Kidney (tissue), 14 donors: Measurements from ENCODE around the gene TSHZ2. TPM values are rescaled to one million over a fixed set of nuclear protein-coding genes. Genes with fewer than 3 reads are reported as not detected.

Experiments used
- DNase-seq, 5 donors: peaks; one replicate each; pipeline ENCODE4 v3.0.0-alpha.2; 2013 to 2020
- FAIRE-seq: peaks from 2 replicates; lab custom pipeline; 2012; peaks lifted over from hg19 to GRCh38; lab: Jason Lieb, UNC
- H3K27ac ChIP-seq, 2 donors: one replicate each; pipeline ENCODE4 v1.7.0; 2013; ENCODE audit warnings: low read depth in 2 of 2, low read length in 2 of 2, inconsistent platforms in 1 of 2
- H3K27me3 ChIP-seq: one replicate; pipeline ENCODE4 v1.7.1; 2013; ENCODE audit warnings: low read length, inconsistent platforms; ENCODE audit not compliant: control insufficient read depth, insufficient read depth
- H3K36me3 ChIP-seq, 3 donors: one replicate each; pipeline versions ENCODE4 v1.7.0 to v1.7.1; 2013; ENCODE audit warnings: low read length in 3 of 3, control low read depth in 1 of 3, inconsistent platforms in 1 of 3; ENCODE audit not compliant: insufficient read depth in 3 of 3, control insufficient read depth in 2 of 3
- H3K4me1 ChIP-seq, 3 donors: one replicate each; pipeline versions ENCODE4 v1.7.0 to v1.7.1; 2013; ENCODE audit warnings: low read length in 3 of 3, inconsistent platforms in 1 of 3, low read depth in 1 of 3; ENCODE audit not compliant: control insufficient read depth in 2 of 3, insufficient read depth in 2 of 3
- H3K4me3 ChIP-seq, 3 donors: one replicate each; pipeline versions ENCODE4 v1.7.0 to v1.8.1; 2013; ENCODE audit warnings: low read length in 3 of 3, control low read depth in 1 of 3, inconsistent platforms in 1 of 3
- H3K9ac ChIP-seq, 3 donors: one replicate each; pipeline versions ENCODE4 v1.7.0 to v1.7.1; 2013; ENCODE audit warnings: low read length in 3 of 3, control low read depth in 1 of 3, inconsistent platforms in 1 of 3
- H3K9me3 ChIP-seq, 3 donors: one replicate each; pipeline versions ENCODE4 v1.7.0 to v1.7.1; 2013; ENCODE audit warnings: low read length in 3 of 3, control low read depth in 1 of 3, inconsistent platforms in 1 of 3; ENCODE audit not compliant: control insufficient read depth in 2 of 3, insufficient read depth in 1 of 3
- intact Hi-C: fragments of 100-400 bp; cut with DNase I; formaldehyde crosslinking; loops from one replicate; pipeline ENCODE4 v1.11.1; 2022
- polyA plus RNA-seq: library from polyadenylated mRNA; stranded (reverse); fragments of 350-450 nt; fragmentation: Illumina TruSeq; extraction: RNeasy Lipid Tissue Mini Kit (QIAGEN cat#74804); gene quantifications from one replicate; pipeline ENCODE4 v1.2.3, GENCODE V29; 2014; ENCODE audit warnings: low read depth, low replicate concordance; ENCODE audit not compliant: insufficient read depth
- total RNA-seq: library from RNA; stranded (reverse); fragmentation: NEBNext Ultra II Directional; extraction: Animal tissue kit (Norgen Biotek cat#: 25700); gene quantifications from one replicate; pipeline ENCODE4 v1.2.1, GENCODE V29; 2021
- TF ChIP-seq, protein P1 (sequence below): IDR thresholded peaks from 3 replicates; pipeline ENCODE4 v1.5.1; 2012; ENCODE audit warnings: mild to moderate bottlenecking, moderate library complexity, borderline replicate concordance; ENCODE audit not compliant: insufficient read depth; ENCODE audit errors: extremely low read depth
- donor health status: control.
- donor health status: control.
- donor health status: control.
- donor health status: control.
- donor health status: control.
- donor health status: DM: yes; HTN: yes; CAD: no.
- donor health status: Normal renal cell carcinoma (clear cell type).

TSHZ2 gene
- total and polyA plus RNA-seq, 2 donors from 2014 or later: 0.86 to 15.5 TPM

DNA sequence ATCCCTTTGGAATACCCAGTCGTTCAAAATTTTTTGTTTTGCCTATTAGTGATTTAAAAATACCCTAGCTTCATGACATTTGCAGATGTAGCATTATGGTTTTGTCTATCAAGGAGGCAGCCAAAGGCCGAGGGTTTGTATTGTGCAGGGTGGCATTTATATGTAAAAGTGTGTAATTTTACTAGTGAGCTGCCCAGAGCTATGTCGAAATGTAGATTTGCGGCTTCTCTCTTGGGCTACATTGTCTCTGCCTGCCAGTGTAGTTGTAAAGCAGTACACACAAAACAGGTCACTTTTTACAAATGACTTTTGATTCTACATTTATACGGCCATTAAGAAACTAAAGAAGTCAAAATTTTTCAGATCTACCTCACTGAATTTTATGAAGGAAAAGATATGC, 87.7 kb downstream of the TSHZ2 start:
- no peak for FAIRE-seq
- H3K9ac ChIP-seq: no peak overlapping the region

DNA sequence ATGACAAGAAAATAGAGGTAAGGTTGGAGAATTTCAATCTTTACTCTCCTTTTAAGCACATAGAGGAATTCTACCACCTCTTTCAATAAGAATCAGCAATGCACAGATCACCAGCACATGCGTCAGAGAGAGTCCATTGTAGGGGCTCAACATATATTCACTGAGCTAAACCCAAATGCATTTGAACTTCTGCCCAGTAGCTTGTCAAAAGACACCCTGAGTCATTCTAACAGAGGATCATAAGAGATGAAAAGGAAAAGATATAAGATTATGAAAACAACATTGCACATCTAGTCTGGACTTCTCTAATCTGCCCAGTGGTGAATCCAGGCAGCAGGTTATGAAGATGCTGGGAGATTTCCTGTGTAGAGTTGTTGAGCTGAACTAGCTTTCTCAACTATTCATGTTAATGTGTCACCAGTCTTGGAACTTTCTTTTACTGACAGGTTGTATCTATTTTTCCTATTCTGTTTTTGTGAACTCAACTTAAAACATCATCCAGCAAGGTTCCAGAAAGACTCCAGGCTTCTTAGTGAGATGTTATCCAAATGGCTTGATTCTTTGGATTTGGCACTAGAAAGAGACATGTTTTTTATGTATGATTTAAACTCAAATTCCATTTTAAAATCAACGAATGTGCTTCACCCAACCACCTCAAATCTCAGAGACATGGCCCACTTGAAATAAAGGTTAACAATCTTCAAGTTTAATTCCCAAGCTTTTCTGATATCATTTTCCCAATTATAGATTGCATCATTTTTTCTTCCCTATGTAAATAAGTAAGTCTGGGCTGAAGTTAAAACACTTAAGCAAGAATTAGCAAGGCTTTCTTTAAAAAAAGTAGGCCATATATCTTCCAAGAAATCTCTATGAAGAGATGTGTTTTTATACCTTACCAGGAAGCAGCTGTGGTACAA, 89.3 kb downstream of the TSHZ2 start:
- DNase-seq (no peak), FAIRE-seq (no peak)
- H3K4me1 ChIP-seq: no peaks in the 10 kb centered on the region
- H3K27me3 ChIP-seq: no peaks in the 10 kb centered on the region
- H3K4me3 ChIP-seq: no peak overlapping the region
- H3K27ac ChIP-seq: no peak overlapping the region
- TF ChIP-seq, protein P1, sequence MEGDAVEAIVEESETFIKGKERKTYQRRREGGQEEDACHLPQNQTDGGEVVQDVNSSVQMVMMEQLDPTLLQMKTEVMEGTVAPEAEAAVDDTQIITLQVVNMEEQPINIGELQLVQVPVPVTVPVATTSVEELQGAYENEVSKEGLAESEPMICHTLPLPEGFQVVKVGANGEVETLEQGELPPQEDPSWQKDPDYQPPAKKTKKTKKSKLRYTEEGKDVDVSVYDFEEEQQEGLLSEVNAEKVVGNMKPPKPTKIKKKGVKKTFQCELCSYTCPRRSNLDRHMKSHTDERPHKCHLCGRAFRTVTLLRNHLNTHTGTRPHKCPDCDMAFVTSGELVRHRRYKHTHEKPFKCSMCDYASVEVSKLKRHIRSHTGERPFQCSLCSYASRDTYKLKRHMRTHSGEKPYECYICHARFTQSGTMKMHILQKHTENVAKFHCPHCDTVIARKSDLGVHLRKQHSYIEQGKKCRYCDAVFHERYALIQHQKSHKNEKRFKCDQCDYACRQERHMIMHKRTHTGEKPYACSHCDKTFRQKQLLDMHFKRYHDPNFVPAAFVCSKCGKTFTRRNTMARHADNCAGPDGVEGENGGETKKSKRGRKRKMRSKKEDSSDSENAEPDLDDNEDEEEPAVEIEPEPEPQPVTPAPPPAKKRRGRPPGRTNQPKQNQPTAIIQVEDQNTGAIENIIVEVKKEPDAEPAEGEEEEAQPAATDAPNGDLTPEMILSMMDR: no peak
- H3K9ac ChIP-seq: no peak overlapping the region
- no peaks in the 10 kb centered on the region for H3K9me3 ChIP-seq
- H3K36me3 ChIP-seq: no peaks in the 10 kb centered on the region
- intact Hi-C loops: no loop called here

More for the DNA sequence above, 87.7 kb downstream of the TSHZ2 start:
- no peak for DNase-seq
- Histone ChIP-seq H3K4me3 (no peak overlapping the region), H3K27ac (no peak overlapping the region), H3K9me3 (no peaks in the 10 kb centered on the region), H3K27me3 (no peaks in the 10 kb centered on the region), H3K36me3 (no peaks in the 10 kb centered on the region), H3K4me1 (no peaks in the 10 kb centered on the region)
- TF ChIP-seq, protein P1: no peak
- intact Hi-C loops: no loop called here

DNA sequence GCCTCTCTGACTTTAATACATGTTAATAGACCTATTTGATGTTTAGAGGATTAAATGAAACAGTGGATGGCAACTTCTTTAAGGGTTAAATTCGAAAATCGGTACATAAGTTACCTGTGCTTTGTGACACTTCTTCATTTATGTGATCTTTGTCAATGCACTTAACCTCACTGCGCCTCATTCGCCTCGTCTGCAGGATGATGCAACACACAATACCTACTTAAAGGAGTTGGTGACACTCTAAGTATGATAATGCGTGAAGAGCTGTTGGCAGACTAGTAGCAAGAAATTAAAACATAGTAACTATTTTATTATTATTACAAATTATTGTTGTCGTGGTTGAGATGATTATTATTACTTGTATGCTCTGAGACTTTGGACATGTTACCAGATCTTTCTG, 92.8 kb downstream of the TSHZ2 start:
- Histone ChIP-seq H3K27ac (no peak overlapping the region), H3K4me1 (no peaks in the 10 kb centered on the region), H3K9ac (no peak overlapping the region), H3K9me3 (no peaks in the 10 kb centered on the region), H3K36me3 (no peaks in the 10 kb centered on the region), H3K4me3 (no peak overlapping the region), H3K27me3 (no peaks in the 10 kb centered on the region)
- DNase-seq (no peak), FAIRE-seq (no peak)
- TF ChIP-seq, protein P1: no peak
- intact Hi-C loops: no loop called here
